Smooth muscle cell (in vitro differentiated cells): Measurements from ENCODE around the gene KCNMB4. TPM values are rescaled to one million over a fixed set of nuclear protein-coding genes. Genes with fewer than 3 reads are reported as not detected.
A peak's percentile ranks its signal among the peaks of the same experiment; 100 is the strongest.

ENCODE experiments used
- DNase-seq: peaks from one replicate; lab custom pipeline; 2025; ENCODE audit not compliant: unreplicated experiment; lab: John Stamatoyannopoulos, UW
- H2AFZ ChIP-seq: fragments of 200-600 bp; sonication (generic); 2 replicates; pipeline ENCODE4 v1.6.0; 2016; ENCODE audit warnings: antibody characterized with exemption, low read depth, mild to moderate bottlenecking
- H3F3A ChIP-seq: fragments of 200-600 bp; sonication (generic); 2 replicates; pipeline ENCODE4 v1.6.0; 2017; ENCODE audit warnings: antibody characterized with exemption, low read depth
- H3K27ac ChIP-seq: fragments of 200-600 bp; sonication (generic); 2 replicates; pipeline ENCODE4 v1.5.1; 2016; ENCODE audit warnings: low read depth, mild to moderate bottlenecking
- H3K27me3 ChIP-seq: fragments of 200-600 bp; sonication (generic); 2 replicates; pipeline ENCODE4 v1.6.1; 2016; ENCODE audit warnings: low read depth, mild to moderate bottlenecking
- H3K36me3 ChIP-seq: fragments of 200-600 bp; sonication (generic); 2 replicates; pipeline ENCODE4 v1.5.1; 2016; ENCODE audit warnings: low read depth
- H3K4me1 ChIP-seq: fragments of 200-600 bp; sonication (generic); 2 replicates; pipeline ENCODE4 v1.5.1; 2016; ENCODE audit warnings: low read depth
- H3K4me2 ChIP-seq: fragments of 200-600 bp; sonication (generic); 2 replicates; pipeline ENCODE4 v1.6.0; 2016; ENCODE audit warnings: mild to moderate bottlenecking
- H3K4me3 ChIP-seq: fragments of 200-600 bp; sonication (generic); 2 replicates; pipeline ENCODE4 v1.5.1; 2016; ENCODE audit warnings: mild to moderate bottlenecking
- H3K79me2 ChIP-seq: fragments of 200-600 bp; sonication (generic); 2 replicates; pipeline ENCODE4 v1.6.0; 2016; ENCODE audit warnings: low read depth, mild to moderate bottlenecking
- H3K9ac ChIP-seq: fragments of 200-600 bp; sonication (generic); 2 replicates; pipeline ENCODE4 v1.6.0; 2016; ENCODE audit warnings: low read depth
- H3K9me3 ChIP-seq: fragments of 200-600 bp; sonication (generic); replicated peaks from 2 replicates; pipeline ENCODE4 v1.5.1; 2016; ENCODE audit warnings: low read depth
- H4K20me1 ChIP-seq: fragments of 200-600 bp; sonication (generic); 2 replicates; pipeline ENCODE4 v1.6.0; 2016; ENCODE audit warnings: low read depth
- WGBS: methylation state at CpG from one replicate; pipeline ENCODE4 v1.1.7; 2016; ENCODE audit warnings: low lambda C conversion rate; 5-methylcytosine and 5-hydroxymethylcytosine counted together
- polyA plus RNA-seq: library from polyadenylated mRNA; unstranded; fragments of >200 nt; fragmentation: Nextera tagmentation; extraction: Ambion mirVana; gene quantifications from 2 replicates; pipeline ENCODE4 v1.2.1, GENCODE V29; 2016
- total RNA-seq: library from RNA; depleted of rRNA; stranded (reverse); fragments of >200 nt; gene quantifications from 2 replicates; pipeline ENCODE4 v1.2.3, GENCODE V29; 2014
- TF ChIP-seq, protein P1 (sequence below): fragments of 200-600 bp; sonication (generic); IDR thresholded peaks from 2 replicates; pipeline ENCODE4 v1.5.1; 2017; ENCODE audit warnings: borderline replicate concordance, mild to moderate bottlenecking, antibody characterized with exemption; ENCODE audit not compliant: insufficient read depth, poor library complexity, severe bottlenecking

KCNMB4 gene
- total and polyA plus RNA-seq, 2 experiments from 2014 or later, result 8.5 to 8.9 TPM

DNA sequence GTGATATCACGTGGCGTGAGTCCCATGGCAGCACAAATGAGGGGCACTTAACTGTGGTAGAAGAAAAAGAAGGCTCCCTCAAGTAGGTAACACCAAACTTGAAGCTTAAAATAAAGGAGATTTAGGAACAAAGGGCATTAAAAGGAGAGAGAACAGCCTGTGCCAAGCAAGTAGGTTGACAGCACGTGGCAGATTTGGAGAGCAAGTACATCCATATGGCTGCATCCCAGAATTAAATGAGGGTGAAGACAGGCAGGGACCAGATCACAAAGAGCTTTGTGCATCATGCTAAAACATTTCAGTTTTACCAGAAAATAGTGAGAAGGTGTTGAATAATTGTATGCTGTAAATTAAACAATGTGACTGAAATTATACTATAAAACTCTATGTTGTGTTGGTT lies 32.8 kb downstream of the KCNMB4 start:
- H3F3A ChIP-seq, result no peaks in the 10 kb centered on the region
- no peaks in the 10 kb centered on the region for H3K36me3 ChIP-seq
- H3K4me1 ChIP-seq, result no peaks in the 10 kb centered on the region
- H3K9ac ChIP-seq, result no peak overlapping the region
- H4K20me1 ChIP-seq, result peaks cover 2% of the 10 kb centered on the region
- H3K79me2 ChIP-seq, result no peaks in the 10 kb centered on the region
- H3K4me3 ChIP-seq, result no peak overlapping the region
- no peak for DNase-seq
- peak overlapping the region; percentile 64 for H3K4me2 ChIP-seq
- H3K27me3 ChIP-seq, result no peaks in the 10 kb centered on the region
- H2AFZ ChIP-seq, result no peak overlapping the region
- TF ChIP-seq, protein P1, sequence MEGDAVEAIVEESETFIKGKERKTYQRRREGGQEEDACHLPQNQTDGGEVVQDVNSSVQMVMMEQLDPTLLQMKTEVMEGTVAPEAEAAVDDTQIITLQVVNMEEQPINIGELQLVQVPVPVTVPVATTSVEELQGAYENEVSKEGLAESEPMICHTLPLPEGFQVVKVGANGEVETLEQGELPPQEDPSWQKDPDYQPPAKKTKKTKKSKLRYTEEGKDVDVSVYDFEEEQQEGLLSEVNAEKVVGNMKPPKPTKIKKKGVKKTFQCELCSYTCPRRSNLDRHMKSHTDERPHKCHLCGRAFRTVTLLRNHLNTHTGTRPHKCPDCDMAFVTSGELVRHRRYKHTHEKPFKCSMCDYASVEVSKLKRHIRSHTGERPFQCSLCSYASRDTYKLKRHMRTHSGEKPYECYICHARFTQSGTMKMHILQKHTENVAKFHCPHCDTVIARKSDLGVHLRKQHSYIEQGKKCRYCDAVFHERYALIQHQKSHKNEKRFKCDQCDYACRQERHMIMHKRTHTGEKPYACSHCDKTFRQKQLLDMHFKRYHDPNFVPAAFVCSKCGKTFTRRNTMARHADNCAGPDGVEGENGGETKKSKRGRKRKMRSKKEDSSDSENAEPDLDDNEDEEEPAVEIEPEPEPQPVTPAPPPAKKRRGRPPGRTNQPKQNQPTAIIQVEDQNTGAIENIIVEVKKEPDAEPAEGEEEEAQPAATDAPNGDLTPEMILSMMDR, result no peak
- H3K9me3 ChIP-seq, result no peaks in the 10 kb centered on the region
- WGBS, result 60% methylated on average over 3 of the region's 3 CpGs
- H3K27ac ChIP-seq, result no peak overlapping the region

DNA sequence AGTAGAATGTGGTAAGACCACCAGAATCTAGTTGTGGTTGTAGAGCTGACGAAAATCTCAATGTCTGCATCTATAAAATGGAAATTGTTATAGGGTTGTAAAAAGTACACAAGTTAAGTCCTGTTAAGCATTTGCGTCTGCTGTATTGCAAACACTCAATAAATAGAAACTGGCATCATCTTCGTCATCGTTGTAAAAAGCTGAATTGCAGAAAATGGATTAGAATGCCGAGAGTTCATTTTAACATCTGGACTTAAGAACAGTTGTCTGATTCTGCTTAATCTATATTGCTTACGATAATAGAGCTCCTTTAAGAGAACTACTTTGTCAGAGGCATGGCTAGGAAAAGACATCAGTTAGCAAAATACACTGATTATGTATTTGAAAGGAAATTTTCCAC lies 33.2 kb downstream of the KCNMB4 start:
- H3K4me1 ChIP-seq, result no peaks in the 10 kb centered on the region
- 20% methylated on average over 6 of the region's 6 CpGs for WGBS
- TF ChIP-seq, protein P1, result no peak
- no peaks in the 10 kb centered on the region for H3K36me3 ChIP-seq
- H3K9me3 ChIP-seq, result no peaks in the 10 kb centered on the region
- H3K4me2 ChIP-seq, result peak overlapping the region; percentile 64
- no peaks in the 10 kb centered on the region for H3F3A ChIP-seq
- H3K9ac ChIP-seq, result no peak overlapping the region
- H3K27ac ChIP-seq, result no peak overlapping the region
- no peak overlapping the region for H2AFZ ChIP-seq
- H3K27me3 ChIP-seq, result no peaks in the 10 kb centered on the region
- peaks cover 2% of the 10 kb centered on the region for H4K20me1 ChIP-seq
- no peaks in the 10 kb centered on the region for H3K79me2 ChIP-seq
- H3K4me3 ChIP-seq, result no peak overlapping the region
- no peak for DNase-seq

DNA sequence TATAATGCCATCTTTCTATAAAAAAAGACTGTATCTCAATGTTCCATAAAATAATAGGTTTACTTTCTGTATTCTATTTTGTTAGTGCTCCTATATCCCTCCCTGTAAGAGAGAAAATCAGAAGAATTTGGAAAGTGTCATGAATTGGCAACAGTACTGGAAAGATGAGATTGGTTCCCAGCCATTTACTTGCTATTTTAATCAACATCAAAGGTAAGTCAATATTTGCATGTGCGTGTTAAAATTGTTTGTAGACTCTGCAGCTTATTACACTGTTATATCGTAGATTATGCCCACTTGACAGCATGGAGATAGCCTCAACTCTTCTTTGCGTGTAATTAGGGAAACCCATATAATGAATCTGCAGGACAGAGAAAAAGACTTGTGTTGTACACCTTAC lies 34.0 kb downstream of the KCNMB4 start:
- TF ChIP-seq, protein P1, result no peak
- DNase-seq, result no peak
- Histone ChIP-seq H2AFZ (no peak overlapping the region), H3K27ac (no peak overlapping the region), H3K36me3 (no peaks in the 10 kb centered on the region), H4K20me1 (no peaks in the 10 kb centered on the region), H3K4me2 (no peak overlapping the region), H3K9ac (no peak overlapping the region), H3K79me2 (no peaks in the 10 kb centered on the region), H3K9me3 (no peaks in the 10 kb centered on the region), H3K27me3 (no peaks in the 10 kb centered on the region), H3F3A (no peaks in the 10 kb centered on the region), H3K4me3 (no peak overlapping the region), H3K4me1 (no peaks in the 10 kb centered on the region)
- 75% methylated on average over 3 of the region's 3 CpGs for WGBS

DNA sequence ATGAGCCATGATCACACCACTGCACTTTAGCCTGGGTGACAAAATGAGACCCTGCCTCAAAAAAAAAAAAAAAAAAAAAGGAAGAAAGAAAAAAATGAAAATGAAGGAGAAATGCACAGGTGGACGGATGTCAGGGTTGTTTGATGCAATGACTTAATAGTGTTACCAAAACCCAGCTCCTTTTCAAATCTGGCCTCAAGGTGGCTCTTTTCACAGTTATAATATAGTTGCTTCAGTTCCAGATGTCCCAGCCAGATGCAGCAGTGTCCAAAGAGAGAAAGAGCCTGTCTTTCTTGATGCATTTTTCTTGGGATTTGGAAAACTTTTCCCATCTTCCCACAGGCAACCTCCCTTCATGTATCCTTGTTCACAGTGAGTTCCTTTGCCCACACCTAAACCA lies 36.5 kb downstream of the KCNMB4 start:
- WGBS, result 100% methylated on average over 1 of the region's 1 CpG
- Histone ChIP-seq H2AFZ (no peak overlapping the region), H3K27me3 (no peaks in the 10 kb centered on the region), H3K79me2 (no peaks in the 10 kb centered on the region), H3K4me3 (no peak overlapping the region), H3K9me3 (no peaks in the 10 kb centered on the region), H3K4me2 (no peak overlapping the region), H3K36me3 (no peaks in the 10 kb centered on the region), H4K20me1 (no peaks in the 10 kb centered on the region), H3K4me1 (no peaks in the 10 kb centered on the region), H3F3A (no peaks in the 10 kb centered on the region), H3K9ac (no peak overlapping the region), H3K27ac (no peak overlapping the region)
- no peak for DNase-seq
- TF ChIP-seq, protein P1, result no peak
